Measurements from ENCODE around the gene ZNF865.

DNA sequence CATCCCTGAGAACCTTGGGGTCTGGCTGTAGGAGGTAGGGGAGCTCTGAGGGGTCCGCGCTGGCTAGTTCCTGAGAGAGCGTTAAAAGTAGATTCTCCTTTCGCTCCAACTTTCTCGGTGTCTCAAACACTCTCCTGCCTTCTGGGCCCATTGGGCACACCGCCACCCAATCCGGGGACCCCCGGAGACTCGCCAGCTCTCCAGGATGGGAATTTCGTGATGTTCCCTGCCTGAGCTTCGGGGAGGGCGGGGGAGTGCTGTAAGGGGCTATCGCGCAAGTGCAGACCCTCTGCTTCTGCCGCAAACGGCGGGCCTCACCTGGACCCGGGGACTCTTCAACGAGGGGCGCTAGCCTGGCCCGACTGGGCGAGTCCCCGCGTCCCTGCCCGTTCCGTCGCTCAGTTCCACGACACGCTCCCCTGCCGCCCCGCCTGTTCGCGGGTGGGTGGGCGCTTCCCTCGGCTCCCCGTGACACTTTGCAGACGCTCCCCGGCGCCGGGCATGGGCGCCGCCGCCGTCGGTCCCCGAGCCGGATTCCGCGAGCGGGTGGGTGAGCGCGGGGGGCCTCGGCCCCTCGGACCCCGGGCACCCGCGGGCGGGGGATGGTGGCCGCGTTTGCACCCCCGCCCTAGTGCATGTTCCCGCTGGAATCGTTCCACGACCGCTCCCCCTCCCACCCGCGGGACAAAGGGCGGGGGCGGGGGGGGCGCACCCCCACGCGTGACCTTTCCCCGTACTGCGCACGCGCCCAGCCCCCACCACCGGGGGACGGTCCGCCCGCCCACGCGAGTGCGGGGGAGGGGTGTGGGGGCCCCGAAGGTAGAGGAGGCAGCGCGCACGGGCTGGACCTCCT lies 42.5 kb downstream of the ZNF865 start, which contains the start of gene CCDC106:
- no peak for TF ChIP-seq POLR2A (IDR thresholded peaks at IDR 0.05)
- TF ChIP-seq, protein P1, sequence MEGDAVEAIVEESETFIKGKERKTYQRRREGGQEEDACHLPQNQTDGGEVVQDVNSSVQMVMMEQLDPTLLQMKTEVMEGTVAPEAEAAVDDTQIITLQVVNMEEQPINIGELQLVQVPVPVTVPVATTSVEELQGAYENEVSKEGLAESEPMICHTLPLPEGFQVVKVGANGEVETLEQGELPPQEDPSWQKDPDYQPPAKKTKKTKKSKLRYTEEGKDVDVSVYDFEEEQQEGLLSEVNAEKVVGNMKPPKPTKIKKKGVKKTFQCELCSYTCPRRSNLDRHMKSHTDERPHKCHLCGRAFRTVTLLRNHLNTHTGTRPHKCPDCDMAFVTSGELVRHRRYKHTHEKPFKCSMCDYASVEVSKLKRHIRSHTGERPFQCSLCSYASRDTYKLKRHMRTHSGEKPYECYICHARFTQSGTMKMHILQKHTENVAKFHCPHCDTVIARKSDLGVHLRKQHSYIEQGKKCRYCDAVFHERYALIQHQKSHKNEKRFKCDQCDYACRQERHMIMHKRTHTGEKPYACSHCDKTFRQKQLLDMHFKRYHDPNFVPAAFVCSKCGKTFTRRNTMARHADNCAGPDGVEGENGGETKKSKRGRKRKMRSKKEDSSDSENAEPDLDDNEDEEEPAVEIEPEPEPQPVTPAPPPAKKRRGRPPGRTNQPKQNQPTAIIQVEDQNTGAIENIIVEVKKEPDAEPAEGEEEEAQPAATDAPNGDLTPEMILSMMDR (IDR thresholded peaks at IDR 0.05): no peak

All from adrenal gland (tissue), 5 donors.